Measurements from ENCODE around the gene DTWD2.
"Not testable (repeated sequence)": the region's sequence is repeated elsewhere in the genome, so short reads cannot be mapped to it uniquely, and the experiment has no call there.

Gene DTWD2

DNA sequence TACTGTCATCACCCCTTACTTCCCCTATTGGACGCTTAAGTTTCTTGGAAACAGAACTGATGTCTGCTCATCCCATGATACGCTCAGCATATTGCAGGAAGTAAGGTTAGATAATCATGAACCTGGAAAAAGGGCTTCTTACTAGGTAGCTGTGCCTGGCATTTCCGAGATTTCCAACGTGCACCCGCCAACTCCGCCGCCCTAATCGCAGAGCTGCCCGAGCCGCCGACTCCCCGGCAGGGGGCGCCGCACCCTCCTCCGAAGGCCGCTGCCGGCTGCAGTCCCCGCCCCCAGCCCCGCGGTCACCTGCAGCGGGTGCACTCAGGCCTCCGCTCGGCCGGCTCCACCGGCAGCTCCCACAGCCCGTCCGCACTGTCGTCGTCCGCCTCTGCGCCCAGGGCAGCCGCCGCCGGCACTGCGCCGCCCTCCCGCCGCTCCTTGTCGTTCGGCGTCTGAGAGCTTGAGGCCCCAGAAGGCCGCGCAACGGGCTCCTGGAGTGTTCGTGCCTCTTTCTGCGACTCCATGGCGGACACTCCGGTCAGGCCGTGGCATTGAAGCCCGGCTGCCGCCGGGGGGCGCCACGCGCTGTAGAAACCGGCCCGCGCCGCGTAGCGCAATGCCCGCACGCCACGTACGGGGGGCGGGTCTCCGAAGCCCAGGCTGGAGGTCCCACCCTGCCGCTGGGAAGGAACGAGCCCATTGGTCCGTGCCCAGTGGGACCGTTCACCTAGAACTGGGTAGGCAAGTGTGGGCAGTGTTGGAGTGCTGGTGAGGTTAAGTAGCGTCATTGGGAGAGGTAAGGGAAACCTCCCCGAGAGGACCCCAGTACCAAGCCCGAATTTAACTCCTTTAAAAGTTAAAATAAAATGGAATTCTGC lies at the start of gene DTWD2:
Gene DTWD2, minus strand, starts transcription at position 560 of the 878 bp plus-strand sequence. Its CDS starts 36 bp downstream, at position 524.
- peak; percentile 96 for DNase-seq (ENCODE audit: low spot score)

- DNase-seq (ENCODE audit: low spot score) = no peak
These were observed 49.3 kb upstream of the DTWD2 start for GRCh38 chr5:119037496-119038215.

GRCh38 chr5:119036101-119036762 lies 47.9 kb upstream of the DTWD2 start:
- no peak for DNase-seq (ENCODE audit: low spot score)

GRCh38 chr5:119033135-119033534 lies 44.8 kb upstream of the DTWD2 start:
- no peak for DNase-seq (ENCODE audit: low spot score)

- DNase-seq (ENCODE audit: low spot score) = no peak
These were observed 44.3 kb upstream of the DTWD2 start for GRCh38 chr5:119032656-119033055.

DNA sequence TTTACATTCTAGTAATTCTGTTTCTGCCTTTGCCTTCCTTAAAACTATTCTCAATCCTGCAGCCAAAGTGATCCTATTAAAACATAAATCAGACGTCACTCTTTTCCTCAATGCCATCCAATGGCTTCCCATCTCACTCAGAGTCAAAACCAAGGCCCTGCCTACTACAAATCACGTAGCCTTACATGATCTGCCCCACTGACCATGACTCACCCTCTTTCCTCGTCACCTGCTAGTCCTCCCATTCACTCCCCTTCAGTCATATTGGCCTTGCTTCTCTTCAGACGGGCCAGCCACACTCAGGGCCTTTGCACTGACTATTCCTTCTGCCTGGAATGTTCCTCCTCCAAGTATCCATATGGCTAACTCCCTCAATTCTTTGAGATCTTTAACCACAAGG lies 43.6 kb upstream of the DTWD2 start:
- DNase-seq (ENCODE audit: low spot score) = no peak

- peak; percentile 13 for DNase-seq (ENCODE audit: low spot score)
These were observed 42.9 kb upstream of the DTWD2 start for GRCh38 chr5:119031011-119031886.

DNA sequence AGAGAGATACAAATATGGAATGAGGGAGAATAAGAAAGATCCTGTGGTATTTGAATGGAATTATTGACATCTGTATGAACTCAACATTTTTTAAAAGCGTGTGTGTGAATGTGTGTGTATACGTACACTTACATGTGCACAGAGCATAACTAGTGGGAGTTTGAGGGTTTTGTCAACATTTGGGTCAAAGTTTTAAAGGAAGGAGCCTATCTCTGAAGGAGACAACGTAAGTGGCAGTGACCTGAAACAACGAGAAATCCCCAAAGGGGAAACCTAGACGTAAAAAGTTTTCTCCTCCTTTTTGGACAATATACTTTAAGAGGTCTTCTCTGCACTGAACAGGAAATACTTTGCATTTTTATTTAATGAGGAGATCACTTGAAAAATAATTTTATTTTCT lies 40.2 kb upstream of the DTWD2 start:
- no peak for DNase-seq (ENCODE audit: low spot score)

GRCh38 chr5:119022773-119023172 lies 34.4 kb upstream of the DTWD2 start:
- DNase-seq (ENCODE audit: low spot score) = no peak

GRCh38 chr5:119022017-119022745 lies 33.8 kb upstream of the DTWD2 start:
- DNase-seq (ENCODE audit: low spot score) = peak; percentile 24

DNA sequence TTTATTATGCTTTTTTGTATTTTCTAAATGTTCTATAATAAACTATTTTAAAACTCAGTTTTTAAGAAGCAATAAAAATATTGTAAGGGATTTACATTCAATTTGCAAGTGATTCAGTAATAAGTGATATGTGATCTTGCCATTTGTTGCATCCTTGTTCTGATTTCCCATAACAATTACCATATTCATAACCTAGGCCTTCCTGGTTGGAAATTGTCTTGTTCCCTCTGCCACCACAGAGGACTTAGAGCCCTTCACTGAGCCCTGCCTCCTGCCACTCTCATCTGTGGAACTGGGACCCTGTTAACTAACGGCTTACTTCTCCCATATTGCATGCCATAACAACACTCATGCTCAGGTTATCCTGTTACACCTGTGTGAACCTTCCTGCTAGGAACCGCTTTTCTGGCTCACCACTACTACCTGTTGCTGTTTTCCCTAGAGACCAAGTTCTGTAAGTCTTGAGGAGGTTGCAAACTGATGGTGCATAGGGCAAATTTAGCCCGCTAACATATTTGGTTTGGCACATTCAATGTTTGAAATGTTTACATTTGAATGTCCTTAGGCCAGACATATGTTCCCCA lies 32.9 kb upstream of the DTWD2 start:
- DNase-seq (ENCODE audit: low spot score) = no peak

GRCh38 chr5:119019949-119020348 lies 31.6 kb upstream of the DTWD2 start:
- no peak for DNase-seq (ENCODE audit: low spot score)

DNA sequence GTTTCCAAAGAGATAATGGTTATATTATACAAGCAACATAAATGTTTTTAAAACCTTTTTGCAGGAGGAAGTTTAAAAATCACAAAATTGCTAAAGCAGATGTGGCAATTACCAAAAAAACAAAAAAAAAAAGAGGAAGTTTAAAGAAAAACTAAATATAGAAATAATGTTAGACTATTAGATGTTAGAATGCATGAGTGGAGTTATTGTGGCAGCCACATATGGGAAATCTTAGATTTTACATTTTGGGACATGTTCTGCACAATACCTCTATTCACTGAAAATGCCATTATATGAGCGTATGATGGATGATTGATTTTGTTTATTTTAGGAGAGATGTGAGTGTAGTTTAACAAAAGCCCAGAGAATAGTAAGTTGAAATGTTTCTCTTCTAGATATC lies 31.2 kb upstream of the DTWD2 start:
- DNase-seq (ENCODE audit: low spot score) = no peak

DNA sequence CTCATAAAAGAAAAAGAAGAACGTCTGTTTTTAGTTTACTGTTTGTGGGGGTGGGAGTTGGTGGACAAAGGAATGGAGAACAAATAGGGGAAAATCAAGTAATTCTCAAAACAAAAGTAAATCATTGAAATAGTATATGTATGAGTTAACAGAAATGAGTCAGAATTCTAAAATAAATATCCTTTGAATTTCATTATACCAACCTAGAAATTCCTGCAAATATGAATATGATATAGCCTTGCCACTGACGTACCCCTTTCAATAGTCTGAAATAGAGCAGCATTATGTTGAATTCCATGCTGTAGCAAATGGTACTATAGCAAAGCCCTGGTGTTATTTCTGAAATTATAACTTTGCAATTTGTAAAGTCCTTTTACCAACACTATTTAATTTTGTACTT lies 29.6 kb upstream of the DTWD2 start:
- no peak for DNase-seq (ENCODE audit: low spot score)

DNA sequence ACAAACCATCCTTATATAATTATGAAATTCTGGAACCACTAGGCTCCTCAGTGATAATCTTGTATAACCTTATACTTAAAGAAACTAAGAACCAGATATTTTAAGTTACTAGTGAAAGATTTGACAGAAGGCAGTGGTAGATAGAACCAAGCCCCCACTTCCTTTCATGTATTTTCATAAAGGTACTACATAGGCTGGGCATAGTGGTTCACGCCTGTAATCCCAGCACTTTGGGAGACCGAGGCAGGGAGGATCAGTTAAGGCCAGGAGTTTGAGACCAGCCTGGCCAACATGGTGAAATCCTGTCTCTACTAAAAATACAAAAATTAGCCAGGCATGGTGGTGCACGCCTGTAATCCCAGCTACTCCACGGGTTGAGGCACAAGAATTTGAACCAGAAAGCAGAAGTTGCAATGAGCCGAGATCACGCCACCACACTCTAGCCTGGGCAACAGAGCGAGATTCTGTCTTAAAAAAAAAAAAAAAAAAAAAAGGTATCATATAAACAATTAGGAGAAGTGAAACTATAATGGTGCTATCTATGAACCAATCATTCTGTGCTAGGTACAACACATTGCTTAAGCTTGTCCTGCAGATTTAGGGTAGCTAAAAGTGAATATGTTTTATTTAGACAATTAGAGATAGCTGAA lies 27.9 kb upstream of the DTWD2 start:
- no peak for DNase-seq (ENCODE audit: low spot score)

GRCh38 chr5:119011186-119011585 lies 22.8 kb upstream of the DTWD2 start:
- DNase-seq (ENCODE audit: low spot score) = no peak

GRCh38 chr5:119010206-119010605 lies 21.9 kb upstream of the DTWD2 start:
- no peak for DNase-seq (ENCODE audit: low spot score)

DNA sequence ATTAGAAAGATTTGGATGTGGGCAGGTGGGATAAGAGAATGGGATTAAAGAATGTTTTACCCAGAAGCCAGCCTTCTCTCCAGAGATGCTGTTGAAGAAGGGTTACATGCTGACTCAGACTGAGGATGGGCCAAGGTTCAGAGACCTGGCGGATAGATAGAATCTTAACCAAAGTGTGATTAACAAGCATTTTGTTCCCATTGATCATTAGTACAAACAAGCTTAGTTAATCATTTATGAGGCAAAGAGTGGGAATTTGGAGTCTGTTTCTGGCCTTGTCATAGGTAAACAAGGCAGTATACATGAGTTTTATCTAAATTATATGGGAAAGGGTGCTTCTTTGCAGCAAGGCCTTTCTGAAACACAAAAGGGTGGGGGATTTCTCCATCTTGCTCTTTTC lies 20.8 kb upstream of the DTWD2 start:
- no peak for DNase-seq (ENCODE audit: low spot score)

GRCh38 chr5:118999696-119000095 lies 11.3 kb upstream of the DTWD2 start:
- no peak for DNase-seq (ENCODE audit: low spot score)

- not testable (repeated sequence) for DNase-seq (ENCODE audit: low spot score)
These were observed 10.5 kb upstream of the DTWD2 start for GRCh38 chr5:118998861-118999260.
